Measurements from ENCODE around the gene OBSCN.

OBSCN gene

DNA sequence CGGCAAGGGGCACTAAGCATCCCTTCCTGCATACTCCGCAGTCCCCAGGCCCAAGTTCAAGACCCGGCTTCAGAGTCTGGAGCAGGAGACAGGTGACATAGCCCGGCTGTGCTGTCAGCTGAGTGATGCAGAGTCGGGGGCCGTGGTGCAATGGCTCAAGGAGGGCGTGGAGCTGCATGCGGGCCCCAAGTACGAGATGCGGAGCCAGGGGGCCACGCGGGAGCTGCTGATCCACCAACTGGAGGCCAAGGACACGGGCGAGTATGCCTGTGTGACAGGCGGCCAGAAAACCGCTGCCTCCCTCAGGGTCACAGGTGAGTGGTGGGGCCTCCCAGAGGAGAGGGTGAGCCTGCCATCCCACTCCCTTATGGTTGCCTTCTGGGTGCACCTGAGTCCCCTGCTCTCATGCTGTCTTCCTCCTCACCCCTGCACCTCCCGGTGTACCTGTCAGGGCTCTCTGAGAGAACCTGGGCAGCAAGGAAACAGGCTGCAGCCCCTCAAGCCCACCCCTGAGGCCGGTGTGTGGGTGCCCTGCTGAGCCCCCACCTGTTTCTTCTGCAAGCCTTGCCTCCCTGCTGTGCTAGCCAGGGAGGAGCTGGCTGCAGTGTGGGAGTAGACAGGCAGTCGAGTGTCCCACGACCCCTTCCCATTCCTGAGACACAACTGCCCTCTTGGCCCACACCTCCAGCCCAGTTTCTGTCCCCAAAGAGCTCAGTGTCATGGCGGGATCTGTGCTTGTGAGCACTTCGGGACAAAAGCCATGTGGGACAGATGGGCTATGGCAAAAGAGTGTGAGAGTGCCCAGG lies 99.6 kb downstream of the OBSCN start:
- DNase-seq (ENCODE audit: low read depth in 2 of 2), result no peak

GRCh38 chr1:228308085-228308601 lies 100.3 kb downstream of the OBSCN start:
- no peak for DNase-seq (ENCODE audit: low read depth in 2 of 2)

GRCh38 chr1:228308628-228309325 lies 100.9 kb downstream of the OBSCN start:
- no peak for DNase-seq (ENCODE audit: low read depth in 2 of 2)

- DNase-seq (ENCODE audit: low read depth in 2 of 2), result no peak
These were observed 101.7 kb downstream of the OBSCN start for GRCh38 chr1:228309326-228310067.

- DNase-seq (ENCODE audit: low read depth in 2 of 2), result no peak
These were observed 102.4 kb downstream of the OBSCN start for GRCh38 chr1:228310162-228310792.

- DNase-seq (ENCODE audit: low read depth in 2 of 2), result no peak
These were observed 103.2 kb downstream of the OBSCN start for GRCh38 chr1:228311091-228311490.

DNA sequence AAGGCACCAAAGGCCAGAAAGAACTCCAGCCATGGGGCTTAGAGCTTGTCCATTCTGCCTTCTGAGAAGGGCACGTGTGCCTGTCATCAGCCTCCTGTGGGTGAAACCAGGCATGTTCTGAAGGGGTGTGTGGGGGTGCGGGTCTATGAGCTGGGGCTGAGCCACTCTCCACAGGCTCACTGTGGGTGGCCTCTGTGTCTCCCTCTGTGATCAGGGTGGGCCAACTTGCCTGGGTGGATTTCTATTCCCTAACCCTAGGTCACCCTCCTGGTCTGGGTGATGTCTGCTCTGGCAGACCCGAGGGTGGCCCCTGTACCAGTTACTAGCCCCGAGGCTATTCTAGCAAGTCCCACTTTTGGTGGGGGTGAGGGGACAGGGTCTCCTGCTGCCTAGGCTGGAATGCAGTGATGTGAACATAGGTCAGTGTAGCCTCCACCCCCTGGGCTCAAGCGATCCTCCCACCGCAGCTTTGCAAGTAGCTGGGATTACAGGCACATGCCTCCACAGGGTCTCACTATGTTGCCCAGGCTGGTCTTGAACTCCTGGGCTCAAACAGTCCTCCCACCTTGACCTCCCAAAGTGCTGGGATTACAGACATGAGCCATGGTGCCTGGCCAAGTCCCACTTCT lies 104.4 kb downstream of the OBSCN start:
- DNase-seq (ENCODE audit: low read depth in 2 of 2), result no peak

DNA sequence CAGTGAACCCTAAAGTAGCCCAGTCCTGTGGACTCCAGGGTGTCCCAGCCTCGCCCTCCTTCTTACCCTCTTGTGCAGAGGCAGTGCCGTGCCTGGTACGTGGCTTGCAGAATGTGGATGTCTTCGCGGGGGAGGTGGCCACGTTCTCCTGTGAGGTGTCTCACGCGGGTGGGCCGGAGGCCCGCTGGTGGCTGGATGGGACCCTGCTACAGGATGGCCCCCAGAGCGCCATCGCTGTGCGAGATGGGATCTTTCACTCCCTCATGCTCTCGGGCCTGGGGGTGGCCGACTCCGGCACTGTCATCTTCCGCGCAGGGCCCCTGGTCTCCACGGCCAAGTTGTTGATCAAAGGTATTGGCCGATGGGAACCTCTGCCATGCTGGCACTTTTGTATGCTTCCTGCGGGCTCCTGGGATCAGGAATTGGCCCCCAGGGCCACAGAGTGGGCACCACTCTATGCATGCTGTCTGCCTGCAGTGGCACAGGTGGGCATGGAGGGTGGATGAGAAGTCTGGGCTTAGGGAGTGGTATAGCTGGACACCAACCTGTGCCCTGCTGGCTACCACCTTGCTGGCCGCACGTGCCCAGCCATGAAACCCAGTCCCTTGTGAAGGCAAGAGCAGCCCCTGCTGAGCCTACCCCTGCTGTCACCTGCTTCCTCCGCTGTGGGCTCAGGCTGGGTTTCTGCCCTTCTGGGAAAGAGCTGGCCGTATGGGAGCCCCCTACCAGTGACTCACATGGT lies 105.9 kb downstream of the OBSCN start:
- no peak for DNase-seq (ENCODE audit: low read depth in 2 of 2)

DNA sequence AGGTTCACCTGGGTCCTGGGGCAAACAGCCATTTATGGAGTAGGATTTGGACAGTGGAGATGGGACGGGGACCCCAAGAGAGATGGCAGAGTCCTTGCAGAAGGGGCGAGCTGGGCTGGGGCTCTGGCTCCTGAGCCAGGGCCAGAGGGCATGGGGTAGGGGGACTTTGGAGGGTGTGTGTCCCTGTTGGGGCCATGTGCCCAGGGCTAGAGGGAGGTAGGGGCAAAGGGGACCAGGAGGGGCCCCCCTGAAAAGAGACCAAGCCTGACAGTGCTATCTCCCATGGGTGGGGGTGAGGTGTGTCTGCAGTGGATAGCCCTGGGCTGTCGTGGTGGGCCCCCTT lies 106.4 kb downstream of the OBSCN start:
- DNase-seq (ENCODE audit: low read depth in 2 of 2), result no peak

DNA sequence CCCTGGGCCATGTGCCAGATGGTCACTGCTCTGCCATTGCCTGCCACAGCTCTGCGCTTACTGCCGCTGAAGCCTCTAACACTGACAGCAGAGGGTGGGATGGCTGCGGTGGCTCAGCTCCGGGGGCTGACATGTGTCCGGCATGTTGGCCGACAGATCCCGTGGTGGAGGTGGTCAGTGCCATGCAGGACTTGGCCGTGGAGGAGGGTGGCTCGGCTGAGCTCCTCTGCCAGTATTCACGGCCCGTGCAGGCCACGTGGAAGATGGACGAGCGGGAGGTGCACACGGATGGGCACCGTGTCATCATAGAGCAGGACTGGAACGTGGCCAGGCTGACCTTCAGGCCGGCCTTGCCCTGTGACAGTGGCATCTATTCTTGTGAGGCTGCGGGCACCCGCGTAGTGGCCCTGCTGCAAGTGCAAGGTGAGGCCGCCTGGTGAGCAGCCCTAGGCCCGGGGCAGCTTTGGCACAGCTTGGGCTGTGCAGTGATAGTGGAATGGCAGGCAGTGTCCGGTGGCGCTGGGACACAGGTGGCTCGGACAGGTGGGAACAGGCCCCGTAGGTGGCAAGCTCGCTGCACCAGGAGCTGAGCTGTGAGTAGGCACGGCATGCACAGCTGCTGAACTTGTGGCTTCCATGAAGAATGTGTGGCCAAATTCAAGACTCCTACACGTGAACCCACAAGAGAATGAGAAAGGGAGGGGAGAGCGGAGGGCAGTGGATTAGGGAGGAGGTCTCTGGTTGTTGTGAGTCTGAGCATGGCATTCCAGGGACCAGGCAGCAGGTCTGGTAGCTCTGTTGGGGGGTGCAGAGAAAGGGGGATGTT lies 107.0 kb downstream of the OBSCN start:
- DNase-seq (ENCODE audit: low read depth in 2 of 2), result no peak

- no peak for DNase-seq (ENCODE audit: low read depth in 2 of 2)
These were observed 107.7 kb downstream of the OBSCN start for GRCh38 chr1:228315484-228315944.

DNA sequence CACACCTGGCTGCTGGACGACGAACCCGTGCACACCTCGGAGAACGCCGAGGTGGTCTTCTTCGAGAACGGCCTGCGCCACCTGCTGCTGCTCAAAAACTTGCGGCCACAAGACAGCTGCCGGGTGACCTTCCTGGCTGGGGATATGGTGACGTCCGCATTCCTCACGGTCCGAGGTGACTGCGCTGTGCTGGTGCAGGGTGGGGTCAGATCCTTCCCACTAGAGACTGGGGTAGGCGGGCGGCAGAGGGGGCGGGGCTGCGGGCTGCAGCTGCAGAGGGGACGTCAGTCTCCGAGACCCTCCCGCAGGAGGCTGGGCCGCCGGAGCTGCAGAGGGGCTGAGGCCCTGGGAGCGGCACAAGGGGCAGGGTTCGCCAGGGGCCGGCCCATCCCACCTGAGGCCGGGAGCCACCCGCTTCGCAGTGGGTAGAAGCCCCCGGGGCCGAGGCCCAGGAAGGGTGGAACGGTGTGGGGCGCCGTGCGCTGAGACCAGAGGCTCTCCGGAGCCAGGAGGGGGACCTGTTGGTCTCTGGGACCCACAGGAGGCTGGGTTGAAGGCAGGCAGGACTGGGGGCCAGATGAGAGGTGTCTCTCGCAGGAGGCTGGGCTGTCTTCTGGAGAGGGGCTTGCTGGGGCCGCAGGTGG lies 108.2 kb downstream of the OBSCN start:
- no peak for DNase-seq (ENCODE audit: low read depth in 2 of 2)

GRCh38 chr1:228316589-228317387 lies 108.9 kb downstream of the OBSCN start:
- no peak for DNase-seq (ENCODE audit: low read depth in 2 of 2)

DNA sequence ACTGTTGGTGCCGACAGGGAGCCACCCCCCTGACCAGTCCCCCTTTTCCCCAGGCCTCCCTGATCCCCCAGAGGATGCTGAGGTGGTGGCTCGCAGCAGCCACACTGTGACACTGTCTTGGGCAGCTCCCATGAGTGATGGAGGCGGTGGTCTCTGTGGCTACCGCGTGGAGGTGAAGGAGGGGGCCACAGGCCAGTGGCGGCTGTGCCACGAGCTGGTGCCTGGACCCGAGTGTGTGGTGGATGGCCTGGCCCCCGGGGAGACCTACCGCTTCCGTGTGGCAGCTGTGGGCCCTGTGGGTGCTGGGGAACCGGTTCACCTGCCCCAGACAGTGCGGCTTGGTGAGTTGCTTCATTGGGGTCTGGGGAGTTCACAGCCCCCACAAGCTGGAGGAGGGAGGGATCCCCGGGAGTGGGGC lies 109.6 kb downstream of the OBSCN start:
- DNase-seq (ENCODE audit: low read depth in 2 of 2), result no peak

GRCh38 chr1:228317891-228318810 lies 110.3 kb downstream of the OBSCN start:
- DNase-seq (ENCODE audit: low read depth in 2 of 2), result no peak

DNA sequence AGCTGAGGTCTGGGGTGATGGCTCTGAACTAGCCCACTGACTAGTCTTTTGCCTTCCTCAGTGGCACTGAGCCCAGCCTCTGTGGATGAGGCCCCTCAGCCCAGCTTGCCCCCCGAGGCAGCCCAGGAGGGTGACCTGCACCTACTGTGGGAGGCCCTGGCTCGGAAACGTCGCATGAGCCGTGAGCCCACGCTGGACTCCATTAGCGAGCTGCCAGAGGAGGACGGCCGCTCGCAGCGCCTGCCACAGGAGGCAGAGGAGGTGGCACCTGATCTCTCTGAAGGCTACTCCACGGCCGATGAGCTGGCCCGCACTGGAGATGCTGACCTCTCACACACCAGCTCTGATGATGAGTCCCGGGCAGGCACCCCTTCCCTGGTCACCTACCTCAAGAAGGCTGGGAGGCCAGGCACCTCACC lies 111.0 kb downstream of the OBSCN start:
- DNase-seq (ENCODE audit: low read depth in 2 of 2), result no peak

DNA sequence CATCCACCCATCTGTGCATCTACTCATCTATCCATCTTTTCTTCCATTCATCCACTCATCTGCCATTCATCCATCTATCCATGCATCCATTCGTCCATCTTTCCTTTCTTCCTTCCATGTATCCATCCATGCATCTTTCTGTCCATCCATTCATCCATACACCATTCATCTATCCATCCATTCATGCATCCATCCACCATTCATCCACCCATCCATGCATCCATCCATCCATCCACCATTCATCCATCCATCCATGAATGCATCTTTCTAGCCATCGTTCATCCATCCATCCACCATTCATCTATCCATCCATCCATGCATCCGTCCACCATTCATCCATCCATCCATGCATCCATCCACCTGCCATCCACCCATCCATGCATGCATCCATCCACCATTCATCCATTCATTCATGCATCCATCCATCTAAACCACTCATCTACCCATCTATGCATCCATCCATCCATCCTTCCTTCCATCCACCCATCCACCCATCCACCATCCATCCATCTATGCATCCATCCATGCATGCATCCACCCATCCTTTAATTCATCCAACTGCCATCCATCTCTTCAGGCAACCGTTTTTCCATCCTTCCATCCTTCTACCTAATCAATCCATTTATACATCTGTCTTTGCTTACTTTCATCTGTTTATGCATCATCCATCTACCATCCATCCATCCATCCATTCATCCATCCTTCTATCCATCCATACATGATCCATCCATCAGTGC lies 111.7 kb downstream of the OBSCN start:
- DNase-seq (ENCODE audit: low read depth in 2 of 2), result no peak

All from activated CD4-positive, alpha-beta T cell treated with anti-CD3 and anti-CD28 coated beads for 24 hours (primary cell).